ENCODE measurements around the gene TIPRL. TPM values are rescaled to one million over a fixed set of nuclear protein-coding genes. Genes with fewer than 3 reads are reported as not detected.

The TIPRL gene
- polyA plus RNA-seq, 2 of the 4 experiments (the other 2 are of a cell fraction), result 31.6 to 70.7 TPM

- DNase-seq (ENCODE audit: low read depth in 1 of 2, low spot score in 1 of 2), result no peak
Measured at GRCh38 chr1:168227620-168228019, 48.9 kb downstream of the TIPRL start.

GRCh38 chr1:168229893-168230292 lies 51.1 kb downstream of the TIPRL start:
- no peak for ATAC-seq
- Histone ChIP-seq H3K4me3 (no peak overlapping the region), H3K4me1 (peaks cover 62% of the 10 kb centered on the region), H3K4me2 (peak overlapping the region; percentile 93), H3K27ac (peak overlapping the region; percentile 42 to 73; a peak in 4 of 6 replicates), H3K9me3 (no peaks in the 10 kb centered on the region)
- CTCF ChIA-PET, result interaction anchor here (0.6 to 0.8 kb wide), 2 partner anchors 137 to 1572 kb away, joined by 3 read pairs; no protein-coding TSS in a partner anchor
- no peak for DNase-seq (ENCODE audit: low read depth in 1 of 2, low spot score in 1 of 2)
- TF ChIP-seq TFCP2L1 (CRISPR knock-in tag; IDR thresholded peaks at IDR 0.05), result no peak
- TF ChIP-seq TP53 (CRISPR knock-in tag; IDR thresholded peaks at IDR 0.05), result no peak
- TF ChIP-seq NR3C1 (IDR thresholded peaks at IDR 0.05), result no peak
- no peak for TF ChIP-seq RFX5 (IDR thresholded peaks at IDR 0.05)
- TF ChIP-seq BCL3 (IDR thresholded peaks at IDR 0.05), result no peak
- WGBS (ENCODE audit: missing lambda C conversion rate), result 95% methylated on average over 4 of the region's 4 CpGs
- POLR2A ChIA-PET, result no interaction called here
- no peak for FAIRE-seq

More at GRCh38 chr1:168227620-168228019, 48.9 kb downstream of the TIPRL start:
- ATAC-seq, result no peak
- no peak for TF ChIP-seq FOSL2 (IDR thresholded peaks at IDR 0.05)
- peak; percentile 22; the same call in 1 of the 2 replicates for TF ChIP-seq FOSL2 (CRISPR knock-in tag; IDR thresholded peaks at IDR 0.05)
- no peak for TF ChIP-seq CBX2 (IDR thresholded peaks at IDR 0.05; ENCODE audit: borderline replicate concordance, low read depth)
- TF ChIP-seq MAFK (IDR thresholded peaks at IDR 0.05; ENCODE audit: partially characterized antibody), result peak; percentile 21
- no peak for FAIRE-seq
- 18% methylated on average over 7 of the region's 7 CpGs for WGBS (ENCODE audit: missing lambda C conversion rate)
- CTCF ChIA-PET, result interaction anchor here (1.1 to 2.4 kb wide), 5 partner anchors 8 to 115 kb away, joined by 3 to 6 read pairs (median 4); no protein-coding TSS in a partner anchor
- Histone ChIP-seq H3K4me1 (peaks cover 67% of the 10 kb centered on the region), H3K4me2 (peak overlapping the region; percentile 93), H3K4me3 (peak overlapping the region; percentile 86), H3K27ac (peak overlapping the region; percentile 94 to 95; a peak in 5 of 6 replicates), H3K9me3 (peaks cover 6% of the 10 kb centered on the region; the same call in 2 of the 3 replicates)
- POLR2A ChIA-PET, result interaction anchor here (0.9 kb wide), 1 partner anchor 292 kb away, joined by 3 read pairs; no protein-coding TSS in a partner anchor

DNA sequence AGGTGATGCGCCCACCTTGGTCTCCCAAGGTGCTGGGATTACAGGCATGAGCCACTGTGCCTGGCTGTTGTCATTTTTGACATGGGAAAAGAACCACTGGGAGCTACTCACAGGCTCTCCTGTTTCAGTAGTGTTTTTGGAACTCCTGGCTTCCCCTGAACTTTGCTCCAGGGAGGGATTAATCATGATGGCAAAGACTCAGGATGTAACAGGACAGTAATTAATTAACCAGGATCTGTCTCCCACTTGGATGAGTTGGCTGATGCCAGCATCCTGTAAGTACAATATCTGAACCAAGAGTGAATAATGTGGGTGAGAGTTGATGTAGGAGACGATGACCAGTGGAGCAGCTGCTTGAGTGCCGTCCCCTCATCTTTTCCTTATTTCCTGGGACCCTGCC lies 51.9 kb downstream of the TIPRL start:
- no peak for FAIRE-seq
- peak; percentile 30 to 63 for DNase-seq (ENCODE audit: low read depth in 1 of 2, low spot score in 1 of 2)

GRCh38 chr1:168234846-168235547 lies 56.2 kb downstream of the TIPRL start:
- CTCF ChIA-PET, result interaction anchor here (0.6 to 4.0 kb wide), 26 partner anchors 8 to 814 kb away, joined by 3 to 17 read pairs (median 4); partner anchors contain the start of gene SFT2D2
- POLR2A ChIA-PET, result interaction anchor here (1.0 to 1.9 kb wide), 2 partner anchors 9 to 56 kb away, joined by 3 to 16 read pairs; partner anchors contain the start of genes SFT2D2 and TIPRL
- ATAC-seq (peak; percentile 87 to 94), DNase-seq (ENCODE audit: low read depth in 1 of 2, low spot score in 1 of 2) (peak; percentile 65 to 84), FAIRE-seq (peak; percentile 7)
- 0 out of 6 replicates have a peak overlapping the region, but pooled peaks of 1 of the 2 experiments have one; percentile 19 for H3K27ac ChIP-seq
- WGBS (ENCODE audit: missing lambda C conversion rate), result 80% methylated on average over 8 of the region's 8 CpGs
- H3K4me2 ChIP-seq, result peak overlapping the region; percentile 16; the same call in 1 of the 3 replicates
- no peak overlapping the region for H3K4me3 ChIP-seq
- H3K9me3 ChIP-seq, result no peaks in the 10 kb centered on the region
- H3K4me1 ChIP-seq, result peaks cover 53% of the 10 kb centered on the region
- TF ChIP-seq CTCF (IDR thresholded peaks at IDR 0.05), result peak; percentile 54
- TF ChIP-seq RAD21 (conservative IDR thresholded peaks at IDR 0.05 in 1 of 2, IDR thresholded peaks at IDR 0.05 in 1 of 2), result peak; percentile 55 to 68
- peak; percentile 41 for TF ChIP-seq SMC3 (IDR thresholded peaks at IDR 0.05)
- no peak for TF ChIP-seq RNF2 (IDR thresholded peaks at IDR 0.05; ENCODE audit: borderline replicate concordance, low read depth)
- no peak for TF ChIP-seq HMGXB4 (CRISPR knock-in tag; IDR thresholded peaks at IDR 0.05; ENCODE audit: borderline replicate concordance)
- TF ChIP-seq EHMT2 (IDR thresholded peaks at IDR 0.05; ENCODE audit: low read depth), result no peak

More for the DNA sequence above, 51.9 kb downstream of the TIPRL start:
- ChIA-PET CTCF (interaction anchor here (1.2 kb wide), 1 partner anchor 12 kb away, joined by 4 read pairs; no protein-coding TSS in a partner anchor), POLR2A (no interaction called here)
- peak overlapping the region; percentile 93 for H3K4me2 ChIP-seq
- peak; percentile 27 to 36; a peak in 5 of 6 replicates for ATAC-seq
- 0 out of 3 replicates have a peak overlapping the region, but pooled peaks have one; percentile 8 for H3K4me3 ChIP-seq
- TF ChIP-seq EHF (CRISPR knock-in tag; IDR thresholded peaks at IDR 0.05), result no peak
- no peak for TF ChIP-seq CHD2 (IDR thresholded peaks at IDR 0.05; ENCODE audit: low read length, partially characterized antibody)
- no peak for TF ChIP-seq RNF2 (IDR thresholded peaks at IDR 0.05; ENCODE audit: borderline replicate concordance, low read depth)
- TF ChIP-seq, protein P1, sequence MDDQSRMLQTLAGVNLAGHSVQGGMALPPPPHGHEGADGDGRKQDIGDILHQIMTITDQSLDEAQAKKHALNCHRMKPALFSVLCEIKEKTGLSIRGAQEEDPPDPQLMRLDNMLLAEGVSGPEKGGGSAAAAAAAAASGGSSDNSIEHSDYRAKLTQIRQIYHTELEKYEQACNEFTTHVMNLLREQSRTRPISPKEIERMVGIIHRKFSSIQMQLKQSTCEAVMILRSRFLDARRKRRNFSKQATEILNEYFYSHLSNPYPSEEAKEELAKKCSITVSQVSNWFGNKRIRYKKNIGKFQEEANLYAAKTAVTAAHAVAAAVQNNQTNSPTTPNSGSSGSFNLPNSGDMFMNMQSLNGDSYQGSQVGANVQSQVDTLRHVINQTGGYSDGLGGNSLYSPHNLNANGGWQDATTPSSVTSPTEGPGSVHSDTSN (IDR thresholded peaks at IDR 0.05), result no peak
- no peak for TF ChIP-seq ZC3H11A (IDR thresholded peaks at IDR 0.05)
- no peak for TF ChIP-seq MAZ (IDR thresholded peaks at IDR 0.05; ENCODE audit: borderline replicate concordance, low read depth, low read length)
- 0 out of 5 replicates have a peak, but pooled peaks of 1 of the 2 experiments have one; percentile 20 for TF ChIP-seq JUN (IDR thresholded peaks at IDR 0.05)
- no peak for TF ChIP-seq PHF8 (IDR thresholded peaks at IDR 0.05; ENCODE audit: borderline replicate concordance, low read depth)
- TF ChIP-seq RARB (CRISPR knock-in tag; IDR thresholded peaks at IDR 0.05), result no peak
- H3K27ac ChIP-seq, result peak overlapping the region; percentile 68 to 73
- no peaks in the 10 kb centered on the region for H3K9me3 ChIP-seq
- H3K4me1 ChIP-seq, result peaks cover 67% of the 10 kb centered on the region
- 40% methylated on average over 3 of the region's 3 CpGs for WGBS (ENCODE audit: missing lambda C conversion rate)

All from A549 (cell line).